Keratinocyte (primary cell): ENCODE data around the gene CDH16.

Experiments used
- CTCF ChIP-seq, 3 experiments: IDR thresholded peaks in 1 of 3; conservative IDR thresholded peaks in 1 of 3; optimal IDR thresholded peaks in 1 of 3; 2 replicates in 2 of 3; 3 replicates in 1 of 3; pipeline versions ENCODE3 to v1.5.1; 2011; ENCODE audit warnings: low read length in 3 of 3, mild to moderate bottlenecking in 3 of 3, moderate library complexity in 2 of 3, control low read depth in 1 of 3, inconsistent platforms in 1 of 3; ENCODE audit not compliant: insufficient read depth in 2 of 3; ENCODE audit errors: extremely low read depth in 1 of 3
- EZH2 ChIP-seq: IDR thresholded peaks from one replicate; pipeline ENCODE4 v1.6.1; 2012; ENCODE audit warnings: inconsistent platforms, mild to moderate bottlenecking, low read length, moderate library complexity

GRCh38 chr16:66910175-66910940 is 8.3 kb downstream of the CDH16 start:
- TF ChIP-seq CTCF (optimal IDR thresholded peaks at IDR 0.05 in 1 of 3, IDR thresholded peaks at IDR 0.05 in 1 of 3, conservative IDR thresholded peaks at IDR 0.05 in 1 of 3; ENCODE audit: extremely low read depth in 1 of 3, insufficient read depth in 2 of 3, low read length in 3 of 3) (no peak), EZH2 (no peak)
